ENCODE data around the gene NPIPB8.
"Not testable (repeated sequence)": the region's sequence is repeated elsewhere in the genome, so short reads cannot be mapped to it uniquely, and the experiment has no call there.

NPIPB8 gene

GRCh38 chr16:28636093-28636823 lies 1.6 kb upstream of the NPIPB8 start:
- not testable (repeated sequence) for DNase-seq (ENCODE audit: low read depth in 2 of 2)

GRCh38 chr16:28638359-28638758 lies 494 bp downstream of the NPIPB8 start:
- not testable (repeated sequence) for DNase-seq (ENCODE audit: low read depth in 2 of 2)

- DNase-seq (ENCODE audit: low read depth in 2 of 2) = not testable (repeated sequence)
Measured at GRCh38 chr16:28639959-28640358, 2.1 kb downstream of the NPIPB8 start.

GRCh38 chr16:28666264-28666663 lies 28.4 kb downstream of the NPIPB8 start:
- not testable (repeated sequence) for DNase-seq (ENCODE audit: low read depth in 2 of 2)

GRCh38 chr16:28667480-28667879 lies 29.6 kb downstream of the NPIPB8 start:
- DNase-seq (ENCODE audit: low read depth in 2 of 2) = not testable (repeated sequence)

GRCh38 chr16:28668199-28668598 lies 30.3 kb downstream of the NPIPB8 start:
- DNase-seq (ENCODE audit: low read depth in 2 of 2) = not testable (repeated sequence)

GRCh38 chr16:28688327-28688952 lies 50.6 kb downstream of the NPIPB8 start:
- not testable (repeated sequence) for DNase-seq (ENCODE audit: low read depth in 2 of 2)

- DNase-seq (ENCODE audit: low read depth in 2 of 2) = not testable (repeated sequence)
Measured at GRCh38 chr16:28689425-28689824, 51.6 kb downstream of the NPIPB8 start.

GRCh38 chr16:28691722-28692121 lies 53.9 kb downstream of the NPIPB8 start:
- not testable (repeated sequence) for DNase-seq (ENCODE audit: low read depth in 2 of 2)

- not testable (repeated sequence) for DNase-seq (ENCODE audit: low read depth in 2 of 2)
Measured at GRCh38 chr16:28693257-28693950, 55.5 kb downstream of the NPIPB8 start.

GRCh38 chr16:28699792-28700191 lies 61.9 kb downstream of the NPIPB8 start:
- DNase-seq (ENCODE audit: low read depth in 2 of 2) = not testable (repeated sequence)

GRCh38 chr16:28700349-28700748 lies 62.5 kb downstream of the NPIPB8 start:
- DNase-seq (ENCODE audit: low read depth in 2 of 2) = not testable (repeated sequence)

- DNase-seq (ENCODE audit: low read depth in 2 of 2) = not testable (repeated sequence)
Measured at GRCh38 chr16:28701384-28701783, 63.5 kb downstream of the NPIPB8 start.

GRCh38 chr16:28704246-28704645 lies 66.4 kb downstream of the NPIPB8 start:
- not testable (repeated sequence) for DNase-seq (ENCODE audit: low read depth in 2 of 2)

Measured in stimulated activated CD8-positive, alpha-beta memory T cell treated with anti-CD3 and anti-CD28 coated beads, Interleukin-2, amount 100 ng/mL, for 1 hour (primary cell).